HG03460 (cell line): ENCODE measurements around the gene PCAT6.
A peak's percentile ranks its signal among the peaks of the same experiment; 100 is the strongest.
"Not testable (repeated sequence)": the region's sequence is repeated elsewhere in the genome, so short reads cannot be mapped to it uniquely, and the experiment has no call there.

ENCODE experiments used
- ATAC-seq: cut with Tn5 transposase; IDR thresholded peaks from one replicate; pipeline ENCODE4 v1.9.1; 2021; ENCODE audit not compliant: unreplicated experiment

Gene PCAT6

GRCh38 chr1:202806845-202807450, 3.8 kb upstream of the PCAT6 start:
- ATAC-seq, result no peak

GRCh38 chr1:202807451-202807925, 3.3 kb upstream of the PCAT6 start:
- no peak for ATAC-seq

GRCh38 chr1:202807926-202808757, 2.6 kb upstream of the PCAT6 start, which contains the start of gene KDM5B:
TSS of gene KDM5B (minus strand) at chr1:202808421. CDS start at chr1:202808305, 116 bp downstream.
- ATAC-seq, result no peak

GRCh38 chr1:202809597-202810159, 1.1 kb upstream of the PCAT6 start:
- ATAC-seq, result no peak

GRCh38 chr1:202810193-202810614, 550 bp upstream of the PCAT6 start:
- ATAC-seq, result no peak

- peak; percentile 21 for ATAC-seq
Measured at GRCh38 chr1:202811296-202812175, 782 bp downstream of the PCAT6 start.

GRCh38 chr1:202812176-202813026, 1.6 kb downstream of the PCAT6 start:
- no peak for ATAC-seq

- ATAC-seq, result no peak
Measured at GRCh38 chr1:202815120-202815519, 4.4 kb downstream of the PCAT6 start.

- ATAC-seq, result no peak
Measured at GRCh38 chr1:202818819-202819218, 8.1 kb downstream of the PCAT6 start.

- no peak for ATAC-seq
Measured at GRCh38 chr1:202821467-202821866, 10.7 kb downstream of the PCAT6 start.

- no peak for ATAC-seq
Measured at GRCh38 chr1:202825748-202826147, 15.0 kb downstream of the PCAT6 start.

- ATAC-seq, result not testable (repeated sequence)
Measured at GRCh38 chr1:202829223-202829622, 18.5 kb downstream of the PCAT6 start.

GRCh38 chr1:202831906-202832305, 21.2 kb downstream of the PCAT6 start:
- no peak for ATAC-seq

- no peak for ATAC-seq
Measured at GRCh38 chr1:202834771-202835547, 24.2 kb downstream of the PCAT6 start.

GRCh38 chr1:202835548-202836072, 24.9 kb downstream of the PCAT6 start:
- ATAC-seq, result no peak

- ATAC-seq, result no peak
Measured at GRCh38 chr1:202836623-202837403, 26.1 kb downstream of the PCAT6 start.

- ATAC-seq, result no peak
Measured at GRCh38 chr1:202837746-202838262, 27.1 kb downstream of the PCAT6 start.

- ATAC-seq, result no peak
Measured at GRCh38 chr1:202843081-202843480, 32.3 kb downstream of the PCAT6 start.
